ENCODE data around the gene PRR3.
"Not testable (repeated sequence)": the region's sequence is repeated elsewhere in the genome, so short reads cannot be mapped to it uniquely, and the experiment has no call there.

PRR3 gene

DNA sequence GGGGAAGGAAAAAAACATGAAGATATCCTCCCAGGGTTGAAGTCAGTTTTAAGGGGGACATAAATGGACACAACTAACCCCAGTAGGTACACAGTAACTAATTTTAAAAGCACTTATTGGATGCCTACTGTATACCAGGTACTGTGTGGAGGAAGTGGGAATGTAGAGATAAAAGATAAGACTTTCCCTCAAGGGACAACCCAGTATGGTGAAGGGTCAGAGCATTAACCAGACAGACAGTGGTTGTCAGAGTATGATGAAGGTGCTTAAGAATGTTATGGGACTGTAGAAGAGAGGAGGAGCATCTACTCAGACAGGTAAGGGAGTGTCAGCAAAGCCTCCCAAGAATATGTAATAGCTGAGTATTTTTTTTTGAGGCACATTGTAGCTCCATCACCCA, 15.1 kb downstream of the PRR3 start:
- H3K4me3 ChIP-seq (ENCODE audit: low read length): peak overlapping the region; percentile 99
- no peak for TF ChIP-seq ZNF274 (IDR thresholded peaks at IDR 0.05; ENCODE audit: low read depth, low read length)

GRCh38 chr6:30573113-30573512, 16.0 kb downstream of the PRR3 start:
- no peak for TF ChIP-seq ZNF274 (IDR thresholded peaks at IDR 0.05; ENCODE audit: low read depth, low read length)
- H3K4me3 ChIP-seq (ENCODE audit: low read length): peak overlapping the region; percentile 99; the same call in 1 of the 2 replicates

GRCh38 chr6:30578051-30578450, 21.0 kb downstream of the PRR3 start:
- TF ChIP-seq ZNF274 (IDR thresholded peaks at IDR 0.05; ENCODE audit: low read depth, low read length): no peak
- no peak overlapping the region for H3K4me3 ChIP-seq (ENCODE audit: low read length)

- H3K4me3 ChIP-seq (ENCODE audit: low read length): no peak overlapping the region
- no peak for TF ChIP-seq ZNF274 (IDR thresholded peaks at IDR 0.05; ENCODE audit: low read depth, low read length)
These were observed 26.8 kb downstream of the PRR3 start for GRCh38 chr6:30583921-30584320.

- TF ChIP-seq ZNF274 (IDR thresholded peaks at IDR 0.05; ENCODE audit: low read depth, low read length): no peak
- H3K4me3 ChIP-seq (ENCODE audit: low read length): no peak overlapping the region
These were observed 32.8 kb downstream of the PRR3 start for GRCh38 chr6:30589754-30590358.

DNA sequence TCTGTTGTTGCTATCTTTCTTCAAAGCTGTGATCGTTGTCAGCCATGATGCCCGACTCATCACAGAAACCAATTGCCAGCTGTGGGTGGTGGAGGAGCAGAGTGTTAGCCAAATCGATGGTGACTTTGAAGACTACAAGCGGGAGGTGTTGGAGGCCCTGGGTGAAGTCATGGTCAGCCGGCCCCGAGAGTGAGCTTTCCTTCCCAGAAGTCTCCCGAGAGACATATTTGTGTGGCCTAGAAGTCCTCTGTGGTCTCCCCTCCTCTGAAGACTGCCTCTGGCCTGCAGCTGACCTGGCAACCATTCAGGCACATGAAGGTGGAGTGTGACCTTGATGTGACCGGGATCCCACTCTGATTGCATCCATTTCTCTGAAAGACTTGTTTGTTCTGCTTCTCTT, 33.4 kb downstream of the PRR3 start:
- no peak for TF ChIP-seq ZNF274 (IDR thresholded peaks at IDR 0.05; ENCODE audit: low read depth, low read length)
- no peak overlapping the region for H3K4me3 ChIP-seq (ENCODE audit: low read length)

GRCh38 chr6:30591008-30591407, 33.9 kb downstream of the PRR3 start:
- no peak for TF ChIP-seq ZNF274 (IDR thresholded peaks at IDR 0.05; ENCODE audit: low read depth, low read length)
- no peak overlapping the region for H3K4me3 ChIP-seq (ENCODE audit: low read length)

GRCh38 chr6:30592287-30592686, 35.2 kb downstream of the PRR3 start:
- H3K4me3 ChIP-seq (ENCODE audit: low read length): no peak overlapping the region
- TF ChIP-seq ZNF274 (IDR thresholded peaks at IDR 0.05; ENCODE audit: low read depth, low read length): no peak

DNA sequence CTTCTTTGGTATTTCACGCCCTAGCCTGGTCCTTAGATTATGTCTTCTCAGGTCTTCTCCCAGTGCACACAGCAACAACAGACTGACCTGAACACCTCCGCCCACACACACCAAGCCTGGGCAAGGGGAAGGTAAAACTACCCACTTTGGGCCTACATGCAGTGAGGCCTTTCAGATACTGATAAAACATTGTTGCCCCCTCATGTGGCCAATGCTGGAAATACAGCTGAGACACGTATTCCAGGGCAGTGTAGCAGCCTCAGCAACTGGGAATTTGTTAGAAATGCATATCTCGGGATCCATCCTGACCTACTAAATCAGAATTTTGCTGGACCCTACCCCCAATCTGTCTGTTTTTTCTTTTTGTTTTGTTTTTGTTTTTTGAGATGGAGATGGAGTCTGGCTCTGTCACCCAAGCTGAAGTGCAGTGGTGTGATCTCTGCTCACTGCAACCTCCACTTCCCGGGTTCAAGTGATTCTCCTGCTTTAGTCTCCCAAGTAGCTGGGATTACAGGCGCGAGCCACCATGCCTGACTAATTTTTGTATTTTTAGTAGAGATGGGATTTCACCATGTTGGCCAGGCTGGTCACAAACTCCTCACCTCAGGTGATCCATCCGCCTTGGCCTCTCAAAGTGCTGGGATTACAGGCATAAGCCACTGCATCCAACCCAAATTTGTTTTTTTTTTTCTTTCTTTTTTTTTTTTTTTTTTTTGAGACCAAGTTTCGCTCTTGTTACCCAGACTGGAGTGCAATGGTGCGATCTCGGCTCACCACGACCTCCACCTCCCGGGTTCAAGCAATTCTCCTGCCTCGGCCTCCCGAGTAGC, 40.4 kb downstream of the PRR3 start:
- not testable (repeated sequence) for H3K4me3 ChIP-seq (ENCODE audit: low read length)

DNA sequence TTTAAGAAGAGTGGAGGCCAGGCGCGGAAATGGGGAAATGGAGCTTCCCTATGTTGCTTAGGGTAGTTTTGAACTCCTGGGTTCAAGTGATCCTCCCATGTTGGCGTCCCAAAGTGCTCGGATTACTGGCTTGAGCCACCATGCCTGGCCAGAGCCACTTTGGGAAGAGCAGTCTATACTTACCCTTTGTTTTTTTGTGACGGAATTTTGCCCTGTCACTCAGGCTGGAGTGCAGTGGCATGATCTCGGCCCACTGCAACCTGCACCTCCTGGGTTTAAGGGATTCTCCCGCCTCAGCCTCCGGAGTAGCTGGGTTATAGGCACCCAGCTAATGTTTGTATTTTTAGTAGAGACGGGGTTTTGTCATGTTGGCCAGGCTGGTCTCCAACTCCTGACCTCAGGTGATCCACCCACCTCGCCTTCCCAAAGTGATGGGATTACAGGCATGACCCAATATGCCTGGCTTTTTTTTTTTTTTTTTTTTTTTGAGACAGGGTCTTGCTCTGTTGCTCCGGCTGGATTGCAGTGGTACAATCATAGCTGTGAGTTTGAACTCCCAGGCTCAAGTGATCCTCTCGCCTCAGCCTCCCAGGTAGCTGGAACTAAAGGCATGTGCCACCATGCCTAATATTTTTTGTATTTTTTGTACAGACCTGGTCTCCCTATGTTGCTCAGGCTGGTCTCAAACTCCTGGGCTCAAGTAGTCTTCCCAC, 42.0 kb downstream of the PRR3 start:
- H3K4me3 ChIP-seq (ENCODE audit: low read length): no peak overlapping the region
- no peak for TF ChIP-seq ZNF274 (IDR thresholded peaks at IDR 0.05; ENCODE audit: low read depth, low read length)

- no peak for TF ChIP-seq ZNF274 (IDR thresholded peaks at IDR 0.05; ENCODE audit: low read depth, low read length)
These were observed 42.7 kb downstream of the PRR3 start for GRCh38 chr6:30599625-30600324.

GRCh38 chr6:30600451-30600961, 43.4 kb downstream of the PRR3 start:
- H3K4me3 ChIP-seq (ENCODE audit: low read length): no peak overlapping the region
- no peak for TF ChIP-seq ZNF274 (IDR thresholded peaks at IDR 0.05; ENCODE audit: low read depth, low read length)

More at GRCh38 chr6:30599625-30600324, 42.7 kb downstream of the PRR3 start:
- no peak overlapping the region for H3K4me3 ChIP-seq (ENCODE audit: low read length)

DNA sequence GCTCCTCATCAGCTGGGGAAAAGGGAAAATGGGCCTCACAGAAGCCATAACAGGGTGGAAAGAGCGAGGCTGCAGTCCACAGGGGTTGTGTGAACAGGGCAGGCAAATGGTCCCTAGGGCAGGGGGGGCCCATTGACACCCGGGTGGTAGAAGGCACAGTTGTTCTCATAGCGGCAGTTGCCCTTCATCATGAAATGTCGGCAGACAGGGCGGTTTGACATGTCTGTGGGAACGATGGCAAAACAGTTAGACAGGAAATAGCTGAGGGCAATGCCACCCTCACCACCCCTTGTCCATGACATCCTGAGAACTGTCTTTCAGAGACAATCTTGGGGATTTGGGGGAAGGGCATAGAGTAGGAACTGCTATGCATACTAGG, 44.3 kb downstream of the PRR3 start:
- no peak for TF ChIP-seq ZNF274 (IDR thresholded peaks at IDR 0.05; ENCODE audit: low read depth, low read length)
- H3K4me3 ChIP-seq (ENCODE audit: low read length): no peak overlapping the region
